Uterus (tissue), 2 donors: Measurements from ENCODE around the gene SOHLH2.

Experiments
- POLR2A ChIP-seq, 2 donors: fragments of 450-650 bp; IDR thresholded peaks; one replicate each; pipeline ENCODE4 v1.6.1; 2016; ENCODE audit warnings: antibody characterized with exemption in 2 of 2, mild to moderate bottlenecking in 1 of 2, moderate library complexity in 1 of 2
- TF ChIP-seq, protein P1 (sequence below), 4 experiments: fragments of 200-600 bp in 2 of 4; fragments of 450-650 bp in 2 of 4; sonication (generic) in 2 of 4; IDR thresholded peaks; one replicate each; pipeline ENCODE4 v1.5.1; 2016 to 2019; ENCODE audit warnings: antibody characterized with exemption in 4 of 4, mild to moderate bottlenecking in 2 of 4, moderate library complexity in 1 of 4

DNA sequence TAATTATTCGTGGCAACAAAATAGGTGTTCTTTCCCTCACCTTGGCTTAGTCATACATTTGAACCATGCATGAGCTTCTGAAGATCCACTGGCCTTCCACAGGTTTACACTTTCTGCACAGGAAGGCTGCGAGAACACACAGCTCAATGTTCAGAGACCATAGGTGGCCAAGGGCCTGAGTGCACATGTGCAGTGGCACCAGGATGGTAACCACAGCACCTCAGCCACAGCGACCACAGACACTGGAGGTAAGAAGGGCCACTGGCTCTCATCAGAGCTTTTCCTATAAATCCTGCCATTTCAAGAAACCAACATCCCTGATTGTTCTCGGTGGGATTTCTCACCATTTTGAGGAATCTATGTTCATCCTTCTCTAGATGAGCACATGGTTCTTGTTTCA lies 84.8 kb downstream of the SOHLH2 start:
- TF ChIP-seq POLR2A (IDR thresholded peaks at IDR 0.05), result no peak
- TF ChIP-seq, protein P1, sequence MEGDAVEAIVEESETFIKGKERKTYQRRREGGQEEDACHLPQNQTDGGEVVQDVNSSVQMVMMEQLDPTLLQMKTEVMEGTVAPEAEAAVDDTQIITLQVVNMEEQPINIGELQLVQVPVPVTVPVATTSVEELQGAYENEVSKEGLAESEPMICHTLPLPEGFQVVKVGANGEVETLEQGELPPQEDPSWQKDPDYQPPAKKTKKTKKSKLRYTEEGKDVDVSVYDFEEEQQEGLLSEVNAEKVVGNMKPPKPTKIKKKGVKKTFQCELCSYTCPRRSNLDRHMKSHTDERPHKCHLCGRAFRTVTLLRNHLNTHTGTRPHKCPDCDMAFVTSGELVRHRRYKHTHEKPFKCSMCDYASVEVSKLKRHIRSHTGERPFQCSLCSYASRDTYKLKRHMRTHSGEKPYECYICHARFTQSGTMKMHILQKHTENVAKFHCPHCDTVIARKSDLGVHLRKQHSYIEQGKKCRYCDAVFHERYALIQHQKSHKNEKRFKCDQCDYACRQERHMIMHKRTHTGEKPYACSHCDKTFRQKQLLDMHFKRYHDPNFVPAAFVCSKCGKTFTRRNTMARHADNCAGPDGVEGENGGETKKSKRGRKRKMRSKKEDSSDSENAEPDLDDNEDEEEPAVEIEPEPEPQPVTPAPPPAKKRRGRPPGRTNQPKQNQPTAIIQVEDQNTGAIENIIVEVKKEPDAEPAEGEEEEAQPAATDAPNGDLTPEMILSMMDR (IDR thresholded peaks at IDR 0.05), result no peak
